NCI-H1436 (cell line): ENCODE measurements around the gene MEF2C.

Source experiments
- DNase-seq: peaks from one replicate; lab custom pipeline; 2025; lab: John Stamatoyannopoulos, UW

Gene MEF2C

DNA sequence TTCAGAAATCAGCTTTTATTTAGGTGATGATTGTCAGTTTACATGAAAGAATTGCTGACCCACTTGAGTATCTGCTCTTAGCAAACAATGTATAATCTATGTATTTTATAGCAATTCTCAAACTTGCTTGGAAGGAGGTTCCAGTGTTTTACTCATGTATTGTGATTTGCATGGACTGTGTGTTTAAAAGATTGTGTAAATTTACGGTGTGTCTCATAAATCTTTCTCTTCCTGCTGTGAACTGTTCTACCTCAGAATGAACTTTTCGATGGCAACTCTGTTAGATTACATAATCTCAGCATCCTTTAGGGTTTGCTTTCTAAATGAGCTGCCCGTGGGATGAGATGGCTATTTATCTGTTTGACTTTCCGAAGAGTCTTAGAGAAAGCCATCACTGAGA, 122.5 kb downstream of the MEF2C start:
- no peak for DNase-seq

DNA sequence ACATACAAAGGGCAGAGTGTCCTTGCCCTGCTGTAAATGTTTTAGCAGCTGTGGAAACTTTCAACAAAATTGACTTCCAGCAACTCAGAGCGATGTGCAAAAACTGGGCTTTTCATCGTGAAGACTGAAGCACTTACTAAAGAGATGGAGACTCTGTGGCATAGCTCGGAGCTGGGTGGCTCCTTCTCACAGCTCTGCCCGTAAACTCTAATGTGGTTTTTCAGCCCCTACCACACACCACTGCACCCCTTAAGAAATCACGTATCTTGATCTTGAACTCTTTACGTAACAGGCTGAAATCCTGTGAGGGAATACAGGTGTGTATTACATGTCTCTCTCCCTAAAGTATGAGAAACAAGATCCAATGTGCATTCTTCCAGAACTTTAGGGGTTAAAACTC, 124.4 kb downstream of the MEF2C start:
- DNase-seq = no peak

DNA sequence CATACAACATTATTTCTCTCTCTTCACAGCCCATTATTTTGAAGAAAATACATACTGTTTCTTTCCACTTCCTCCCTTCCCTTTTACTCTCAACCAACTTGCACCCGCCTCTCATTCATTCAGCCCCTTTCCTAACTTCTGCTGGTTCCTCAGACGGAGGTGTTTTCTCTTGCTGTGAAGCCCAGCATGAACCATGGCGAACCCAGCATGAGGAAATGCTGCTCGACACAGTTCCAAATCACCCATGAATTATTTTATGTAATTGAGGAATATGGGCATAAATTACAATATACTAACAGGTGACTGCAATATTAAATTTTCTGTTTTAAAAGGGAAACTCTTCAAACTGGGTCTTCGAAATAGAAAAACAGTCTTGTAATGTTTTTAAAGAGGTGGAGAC, 124.8 kb downstream of the MEF2C start:
- no peak for DNase-seq

DNA sequence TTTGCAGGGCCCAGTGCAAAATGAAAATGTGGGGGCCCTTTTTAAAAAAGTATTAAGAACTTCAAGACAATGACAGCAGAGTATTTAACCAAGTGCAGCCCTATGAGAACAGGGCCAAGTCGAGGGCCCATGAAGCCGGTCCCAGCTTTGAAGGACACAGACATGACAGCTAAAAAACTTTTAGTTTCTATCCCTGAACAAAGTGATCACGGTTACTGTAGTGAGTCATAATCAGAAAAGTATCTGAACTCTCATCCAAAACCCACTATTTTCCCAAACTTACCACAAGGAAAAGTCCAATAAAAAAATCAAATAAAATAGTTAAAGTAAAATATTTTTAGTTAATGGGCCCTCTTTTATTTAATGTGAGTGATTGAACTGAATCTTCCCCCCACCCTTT, 126.0 kb downstream of the MEF2C start:
- DNase-seq = no peak

DNA sequence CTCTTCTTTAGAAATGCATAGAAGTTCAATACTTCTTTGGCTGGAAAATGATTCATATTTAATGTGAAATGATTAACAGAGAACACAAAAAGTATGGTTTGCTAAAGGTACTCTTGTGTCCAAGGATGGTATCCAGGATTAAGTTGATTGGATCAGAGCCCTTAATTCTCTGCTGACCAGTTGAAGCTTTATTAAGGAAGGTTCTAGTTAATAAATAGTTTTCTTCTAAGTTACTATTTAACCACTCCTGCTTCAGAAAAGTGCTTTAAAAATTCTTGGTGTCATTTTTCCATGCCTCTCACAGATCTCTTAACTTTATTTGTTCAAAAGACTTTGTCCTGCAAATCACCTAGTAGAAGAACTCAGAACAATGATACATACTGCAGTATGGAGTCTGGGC, 134.3 kb downstream of the MEF2C start:
- DNase-seq = no peak

DNA sequence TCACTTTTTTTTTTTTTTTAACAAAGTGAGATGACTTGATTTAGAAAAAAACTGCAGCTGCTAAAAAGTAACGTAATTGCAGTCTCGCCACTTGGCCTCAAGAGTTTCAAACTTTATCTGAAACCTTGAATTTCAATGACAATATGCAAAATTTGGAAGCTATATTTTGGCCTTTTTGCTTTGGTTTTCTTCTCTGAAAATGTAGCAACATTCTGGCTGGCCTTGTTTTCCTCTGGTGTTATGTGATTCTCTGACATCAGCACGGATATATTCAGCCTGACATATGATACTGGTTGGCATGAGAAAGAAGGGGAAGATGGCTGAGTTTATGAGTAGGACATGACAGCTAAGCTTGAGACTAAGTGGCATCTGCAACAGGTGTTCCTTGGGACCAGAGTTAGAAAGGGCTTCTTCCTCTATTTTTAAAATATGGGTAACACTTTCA, 136.5 kb downstream of the MEF2C start:
- no peak for DNase-seq

DNA sequence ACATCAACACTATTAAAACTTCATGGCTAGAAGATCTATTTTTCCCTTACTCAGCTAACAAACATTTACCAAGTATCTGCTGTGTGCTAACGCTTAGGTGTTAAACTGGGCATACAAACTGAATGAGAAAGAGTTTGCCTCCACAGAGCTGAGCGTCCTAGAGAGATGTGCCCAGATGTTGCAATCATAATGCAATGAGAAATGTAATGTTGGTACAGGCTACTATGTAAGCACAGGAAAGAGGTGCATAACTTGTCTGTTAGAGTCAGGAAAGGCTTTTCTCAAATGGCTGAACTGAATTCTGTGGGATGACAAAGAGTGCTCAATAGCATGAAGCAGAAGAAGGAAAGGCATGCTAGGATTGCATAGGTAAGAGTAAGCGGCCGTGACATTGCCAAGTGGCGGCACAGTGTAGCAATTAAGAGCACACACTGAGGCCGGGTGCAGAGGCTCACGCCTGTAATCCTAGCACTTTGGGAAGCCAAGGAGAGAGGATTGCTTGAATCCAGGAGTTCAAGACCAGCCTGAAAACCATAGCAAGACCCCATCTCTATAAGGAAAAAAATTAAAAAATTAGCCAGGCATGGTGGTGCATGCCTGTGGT, 137.8 kb downstream of the MEF2C start:
- DNase-seq = no peak

DNA sequence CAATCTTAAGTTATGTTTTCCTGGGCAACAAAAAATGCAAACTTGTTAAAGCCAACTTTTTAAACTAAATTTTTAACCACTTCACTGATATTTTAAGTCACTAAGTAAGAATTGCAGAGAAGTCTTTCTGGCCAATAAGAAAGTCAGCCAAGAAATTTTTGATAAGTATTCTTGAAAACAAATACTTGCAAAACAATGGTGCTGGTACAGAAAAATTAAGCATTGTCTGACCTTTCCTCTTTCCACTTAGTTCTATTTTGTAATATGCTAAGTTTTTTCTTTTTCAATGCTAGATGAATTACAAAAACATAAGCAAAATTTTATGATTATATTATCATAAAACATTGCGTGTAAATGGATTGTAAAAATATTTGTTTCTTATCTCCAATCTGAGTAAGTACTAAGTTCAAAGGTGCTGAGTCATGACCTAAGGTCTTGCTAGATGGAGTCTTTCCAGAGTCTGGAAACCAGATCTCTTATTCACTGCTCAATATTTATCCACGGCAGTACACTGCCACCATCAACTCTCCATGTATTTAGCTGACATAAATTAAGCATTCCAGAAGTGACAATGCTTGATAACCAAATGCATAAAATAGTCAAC, 139.7 kb downstream of the MEF2C start:
- no peak for DNase-seq

DNA sequence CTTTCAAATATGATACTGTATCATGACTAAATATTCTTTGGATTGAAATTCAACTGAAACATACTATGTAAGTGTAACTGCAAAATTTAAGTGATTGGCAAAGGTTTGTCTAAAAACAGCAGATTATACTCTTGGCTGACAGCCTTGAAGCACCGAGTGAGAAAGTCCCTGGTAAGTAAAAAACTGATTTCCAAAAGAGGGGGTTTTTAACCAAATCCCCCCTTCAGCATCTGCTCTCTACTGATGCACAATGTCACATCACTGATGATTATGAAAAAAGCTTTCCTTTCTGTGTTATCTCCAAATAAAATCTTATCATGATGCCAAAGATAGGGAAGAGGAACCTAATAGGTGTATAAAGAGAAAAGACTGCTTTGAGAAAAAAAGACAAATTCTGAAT, 141.0 kb downstream of the MEF2C start:
- DNase-seq = no peak

DNA sequence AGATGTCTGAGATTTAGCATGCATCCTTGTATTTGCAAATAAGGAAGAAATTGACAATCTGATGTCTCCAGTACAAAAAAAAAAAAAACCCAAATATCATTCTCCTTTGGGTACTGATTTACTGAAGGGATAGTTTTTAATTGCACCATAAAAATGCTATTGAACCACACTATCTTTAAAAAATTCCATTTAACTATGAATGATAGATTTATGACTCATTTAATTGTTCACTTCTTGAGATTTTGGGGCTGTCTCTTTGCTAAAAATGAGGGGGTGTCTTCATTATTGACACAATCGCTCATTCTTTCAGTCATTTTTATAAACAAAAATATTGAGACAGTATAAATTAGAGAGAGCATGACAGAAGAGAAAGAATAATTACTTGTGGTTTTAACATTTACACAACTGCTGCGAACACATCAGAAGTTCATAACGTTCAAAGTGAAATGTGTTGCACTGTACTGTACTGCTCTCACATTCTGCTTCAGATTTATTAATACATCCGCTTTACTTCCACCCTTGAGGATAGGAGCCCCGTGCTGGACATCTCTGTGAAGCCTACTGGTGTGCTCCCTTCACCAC, 142.3 kb downstream of the MEF2C start:
- DNase-seq = no peak

DNA sequence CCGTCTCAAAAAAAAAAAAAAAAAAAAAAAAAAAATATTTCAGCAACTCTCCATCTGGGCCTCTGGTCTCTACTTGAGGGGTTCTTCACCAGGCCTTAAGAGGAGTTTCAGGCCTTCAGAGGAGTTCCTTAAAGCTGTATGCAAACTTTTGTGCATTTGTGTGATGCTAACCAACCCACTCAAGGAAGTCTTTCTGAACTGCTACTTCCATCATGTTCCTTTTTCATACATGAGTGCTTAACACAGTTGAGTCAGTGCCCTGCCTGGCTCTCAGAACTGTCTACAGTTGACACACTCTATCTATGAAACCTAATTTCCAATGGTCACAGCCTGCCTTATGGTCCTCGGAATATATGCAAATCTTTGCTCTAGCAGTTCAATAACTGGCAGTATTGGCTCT, 146.5 kb downstream of the MEF2C start:
- DNase-seq = no peak

DNA sequence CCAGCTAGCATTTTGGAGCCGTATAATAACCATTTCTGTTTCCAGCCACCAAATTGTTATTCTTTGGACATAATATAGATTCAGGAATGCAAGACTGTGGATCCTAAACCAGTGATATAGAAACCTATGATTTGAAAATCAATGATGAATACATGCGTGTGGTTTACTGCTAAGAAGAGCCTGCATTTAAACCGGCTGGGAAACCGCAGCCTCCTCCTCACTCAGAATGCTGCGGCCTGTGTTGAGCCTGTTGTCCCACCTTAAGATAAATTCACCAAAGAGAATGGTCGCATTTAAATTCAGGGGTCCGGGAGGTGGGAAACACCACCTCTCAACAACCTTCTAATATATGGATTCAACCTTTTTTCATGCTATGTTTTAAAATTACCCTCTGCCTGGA, 148.0 kb downstream of the MEF2C start:
- DNase-seq = no peak

DNA sequence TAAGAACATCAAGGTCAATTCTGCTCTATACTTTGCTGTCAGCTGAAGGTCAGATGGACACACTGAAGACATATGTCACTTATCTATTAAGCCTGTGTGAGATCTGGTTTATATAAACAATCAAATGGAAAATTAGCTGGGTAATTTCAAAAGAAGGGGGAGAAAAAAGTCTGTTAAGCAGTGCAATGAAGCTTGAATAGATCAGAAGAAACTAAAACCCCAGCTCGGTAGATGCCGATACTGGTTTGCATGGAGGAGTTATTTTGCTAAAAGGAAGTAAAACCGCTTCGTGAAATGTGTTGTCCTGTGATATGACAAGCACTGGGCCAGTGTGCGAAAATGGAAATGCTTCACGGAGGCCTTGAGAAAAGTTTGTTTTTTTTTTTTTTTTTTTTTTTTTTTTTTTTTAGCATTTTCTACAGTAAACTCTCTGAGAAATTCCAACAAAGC, 148.8 kb downstream of the MEF2C start:
- DNase-seq = no peak

DNA sequence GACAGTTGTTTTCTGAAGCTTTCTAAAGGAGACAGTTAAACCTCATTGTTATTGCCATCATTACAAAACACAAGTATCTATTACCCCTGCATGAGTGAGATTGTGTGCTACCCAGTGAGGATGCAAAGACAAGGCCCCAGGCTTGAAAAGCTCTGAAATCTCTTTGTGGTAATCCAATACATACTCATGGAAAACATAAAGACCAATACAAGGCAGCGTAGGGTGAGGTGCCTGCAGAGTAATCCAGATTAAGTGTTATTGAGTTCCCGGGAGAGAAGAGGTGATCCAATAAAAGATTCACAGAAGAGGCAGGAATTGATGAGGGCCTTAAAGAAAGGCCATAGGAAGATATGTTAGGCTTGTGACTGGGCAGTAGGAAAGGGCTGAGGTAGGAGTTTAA, 150.1 kb downstream of the MEF2C start:
- DNase-seq = no peak

DNA sequence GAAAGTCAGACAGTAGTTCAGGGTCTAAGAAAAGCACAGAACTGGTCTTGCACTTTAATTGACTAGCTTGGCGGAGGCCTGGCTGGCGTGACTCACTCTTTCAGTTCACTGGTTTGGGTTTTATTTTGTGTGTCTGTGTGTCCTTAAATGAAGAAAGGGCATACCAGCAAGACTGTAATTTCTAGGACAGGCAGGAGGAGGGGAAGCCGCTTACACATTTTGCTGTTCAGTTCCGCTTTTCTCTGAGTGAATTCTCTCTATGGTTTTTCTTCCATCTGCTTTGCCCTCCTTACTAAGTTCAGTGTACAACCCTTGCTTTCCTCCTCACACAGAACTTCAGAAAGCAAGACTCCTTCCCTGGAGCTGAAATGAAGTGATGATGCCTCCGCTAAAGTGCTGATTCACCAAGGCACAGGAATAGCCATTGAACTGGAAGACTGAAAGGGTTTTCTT, 150.8 kb downstream of the MEF2C start:
- no peak for DNase-seq

DNA sequence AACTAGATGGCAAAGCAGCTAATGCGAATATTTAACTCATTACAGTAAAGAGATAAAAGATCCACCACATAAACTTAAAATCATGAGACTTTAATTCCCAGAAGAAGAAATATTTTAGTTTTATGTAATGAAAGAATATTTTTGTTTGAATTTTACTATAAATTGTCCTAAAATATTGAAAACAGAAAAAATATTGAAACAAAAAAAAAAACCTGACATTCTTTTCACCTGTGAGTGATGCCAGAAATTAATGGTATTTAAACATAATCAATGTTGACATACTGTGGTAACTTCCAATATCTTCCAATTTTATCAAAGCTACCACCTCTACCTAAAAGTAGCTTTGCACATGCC, 153.2 kb downstream of the MEF2C start:
- DNase-seq = no peak

DNA sequence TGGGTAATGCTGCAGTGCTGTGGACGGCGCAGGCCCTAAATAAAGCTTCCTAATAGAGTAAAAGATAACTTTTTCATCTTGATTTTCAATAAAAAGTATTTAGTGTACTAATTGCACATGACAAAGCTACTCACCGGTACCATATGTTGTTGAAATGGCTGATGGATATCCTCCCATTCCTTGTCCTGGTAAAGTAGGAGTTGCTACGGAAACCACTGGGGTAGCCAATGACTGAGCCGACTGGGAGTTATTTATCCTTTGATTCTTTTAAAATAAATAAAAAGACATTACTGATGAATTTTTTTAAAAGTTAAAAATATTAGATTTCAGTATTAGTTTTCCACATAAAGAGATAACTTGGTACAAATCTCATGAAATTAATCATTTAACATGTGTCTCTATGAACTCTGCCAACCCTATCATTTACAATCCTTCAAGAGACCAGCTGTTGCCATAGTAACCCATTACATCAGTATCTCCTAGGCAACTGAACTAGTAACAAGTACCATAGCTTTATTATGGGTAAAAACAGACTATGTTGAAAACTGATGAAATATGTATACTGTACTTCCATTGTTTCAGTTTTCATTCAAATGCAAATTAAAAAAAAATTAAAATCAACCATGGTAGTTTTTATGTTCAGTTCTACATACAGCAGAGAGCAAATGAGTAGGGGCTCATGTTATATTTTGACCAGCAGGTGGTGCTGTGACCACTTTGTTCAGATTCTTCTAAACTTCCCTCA, 153.7 kb downstream of the MEF2C start:
- DNase-seq = peak; percentile 77

DNA sequence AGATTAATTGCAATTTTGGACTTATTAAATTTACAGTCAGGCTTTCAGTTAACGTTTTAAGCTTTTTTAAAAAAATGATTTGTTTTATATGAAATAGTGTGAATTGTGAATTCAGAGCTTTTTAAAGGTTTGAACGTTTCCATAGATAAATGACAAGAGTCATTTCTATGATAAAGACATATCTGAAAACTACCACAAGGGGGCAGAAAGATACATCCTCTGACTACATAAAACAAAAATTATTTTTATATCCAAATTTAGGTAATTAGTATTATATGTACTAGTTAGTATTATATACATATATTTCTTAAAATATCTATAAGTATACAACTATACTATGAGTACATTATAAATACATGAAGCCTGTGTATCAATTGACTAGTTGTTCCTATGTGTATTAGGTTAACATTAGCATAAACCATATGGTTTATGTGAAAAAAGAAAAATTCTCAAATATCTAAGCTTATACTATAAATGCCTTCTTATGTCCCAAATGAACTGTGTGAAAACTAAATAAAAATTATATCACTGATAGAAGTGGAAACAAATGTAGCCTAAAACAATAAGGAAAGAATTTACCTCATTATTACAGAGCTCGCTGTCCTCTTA, 155.2 kb downstream of the MEF2C start:
- DNase-seq = no peak

DNA sequence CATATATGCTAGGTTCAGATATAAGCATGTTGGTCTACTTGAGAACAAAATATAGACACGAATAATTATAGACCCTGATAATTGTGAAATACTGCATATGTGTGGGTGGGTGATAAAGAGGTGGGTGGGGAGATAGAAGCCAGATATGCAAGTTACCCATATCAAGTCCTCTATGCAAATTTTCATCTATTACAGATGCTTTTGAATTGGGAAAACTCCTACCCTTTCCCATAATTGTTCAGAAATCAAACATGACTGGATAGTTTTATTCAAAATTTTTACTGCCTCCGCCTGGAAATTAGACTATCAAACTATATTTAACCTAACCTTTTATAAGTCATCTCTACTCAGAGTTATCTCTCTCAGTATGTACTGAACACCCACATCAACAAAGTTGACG, 157.5 kb downstream of the MEF2C start:
- no peak for DNase-seq

DNA sequence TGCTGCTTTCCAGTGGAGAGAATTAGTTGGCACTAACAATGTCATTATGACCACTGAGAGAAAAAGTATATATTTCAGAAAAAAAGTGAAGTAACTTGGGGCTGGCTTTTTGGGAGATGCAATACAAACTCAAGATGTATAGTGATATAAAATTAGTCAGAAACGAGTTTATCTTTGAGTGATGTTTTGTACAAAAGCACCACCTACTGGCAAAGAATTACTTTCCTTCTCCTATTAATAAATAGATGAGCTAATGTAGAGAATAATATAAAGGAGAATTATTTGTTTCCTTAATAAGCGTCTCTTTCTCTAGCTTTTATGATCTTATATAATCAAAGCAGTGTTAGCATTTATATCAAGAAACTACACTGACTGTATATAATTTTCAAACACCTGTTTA, 158.8 kb downstream of the MEF2C start:
- no peak for DNase-seq

DNA sequence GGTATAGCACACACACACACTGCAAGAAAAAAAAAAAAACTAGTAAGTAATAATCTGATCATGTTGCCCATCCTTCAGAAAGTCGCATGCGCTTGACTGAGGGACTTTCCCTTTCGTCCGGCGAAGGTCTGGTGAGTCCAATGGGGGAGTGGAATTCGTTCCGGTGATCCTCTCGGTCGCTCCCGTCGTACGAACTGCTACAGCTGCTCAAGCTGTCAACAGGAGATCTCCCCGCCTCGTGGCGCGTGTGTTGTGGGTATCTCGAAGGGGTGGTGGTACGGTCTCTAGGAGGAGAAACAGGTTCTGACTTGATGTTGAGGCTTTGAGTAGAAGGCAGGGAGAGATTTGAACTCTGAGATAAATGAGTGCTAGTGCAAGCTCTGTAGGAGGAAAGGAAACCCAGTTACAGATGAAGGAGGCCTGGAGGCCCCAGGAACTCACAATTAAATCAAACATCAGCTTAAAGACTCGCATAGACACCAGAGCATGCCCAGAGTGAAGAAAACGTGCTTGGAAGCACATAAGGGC, 160.4 kb downstream of the MEF2C start:
- DNase-seq = no peak

DNA sequence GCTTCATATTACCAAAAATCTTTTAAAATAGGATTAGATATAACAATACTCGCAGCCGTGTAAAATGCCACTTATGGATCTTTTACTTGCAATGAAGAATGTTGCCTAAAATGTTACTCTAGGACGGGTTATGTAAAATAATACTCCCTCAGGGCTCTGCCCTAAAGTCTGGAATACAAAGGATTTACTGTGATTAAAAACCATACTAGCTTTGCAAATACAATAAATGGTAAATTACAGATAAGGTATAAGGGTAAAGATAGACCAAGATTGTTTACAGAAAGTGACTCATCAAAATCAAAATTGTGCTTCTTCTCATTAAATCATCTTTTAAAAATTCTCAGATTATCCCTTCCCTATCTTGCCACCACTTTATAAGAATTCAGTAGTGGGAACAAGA, 163.6 kb downstream of the MEF2C start:
- no peak for DNase-seq

DNA sequence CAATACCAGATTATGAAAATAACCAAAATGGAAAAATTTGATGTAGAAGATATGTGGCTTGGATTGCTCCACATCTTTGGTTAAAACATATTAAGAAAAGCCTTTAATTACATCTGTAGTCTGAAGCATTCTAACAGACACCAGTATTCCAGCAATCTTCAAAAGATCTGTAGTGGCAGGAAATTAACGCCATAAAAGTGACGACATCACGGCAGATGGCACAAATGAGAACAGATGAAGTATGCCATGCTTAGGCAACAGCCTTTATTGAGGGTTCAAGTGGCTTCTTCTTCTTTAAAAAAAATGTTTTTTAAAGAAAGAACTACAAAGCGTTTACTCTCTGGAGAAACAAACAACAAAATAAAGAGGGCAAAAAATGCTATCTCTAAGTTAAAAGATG, 164.2 kb downstream of the MEF2C start:
- no peak for DNase-seq
